ENCODE results near the gene ANKRD17. TPM values are rescaled to one million over a fixed set of nuclear protein-coding genes. Genes with fewer than 3 reads are reported as not detected.

Gene ANKRD17
- total RNA-seq, 2 donors from 2014 or later, result 44.9 to 50.5 TPM

DNA sequence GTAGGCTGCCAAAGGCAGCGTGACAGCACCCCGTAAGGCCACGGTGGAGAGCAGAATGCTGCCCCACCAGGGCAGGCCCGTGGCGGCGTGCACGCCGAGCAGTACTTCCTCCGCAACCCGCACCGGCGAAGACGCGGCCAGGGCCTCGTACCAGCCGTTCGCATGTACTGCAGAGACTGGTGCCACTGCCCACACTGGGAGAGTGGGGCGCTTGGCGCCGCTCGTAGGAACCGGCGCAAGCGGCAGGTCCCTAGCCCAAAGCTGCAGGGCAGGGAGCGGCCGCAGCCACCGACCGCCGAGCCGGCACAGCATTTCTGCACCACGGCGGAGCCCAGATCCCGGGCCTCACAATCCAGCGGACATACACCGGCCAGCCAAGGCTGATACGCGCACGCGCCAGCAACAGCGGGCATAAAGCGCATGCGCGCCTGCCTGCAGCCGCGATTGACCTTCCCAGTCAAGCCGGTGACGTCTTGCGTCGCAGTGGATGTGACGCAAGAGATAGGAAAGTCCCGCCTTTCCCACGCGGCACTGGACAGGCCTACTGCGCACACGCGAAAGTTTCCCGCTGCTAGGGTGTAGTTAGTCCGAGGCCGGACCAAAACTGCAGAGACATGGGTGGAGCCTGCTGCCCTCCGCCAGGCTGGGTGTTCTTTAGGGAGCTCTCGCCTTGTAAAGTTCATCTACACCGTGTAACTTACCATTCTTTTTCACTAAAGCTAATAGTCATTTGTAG, 189.1 kb downstream of the ANKRD17 start, which contains the start of gene COX18:
Gene COX18 (minus strand): TSS at position 379 of the 736 bp plus-strand sequence. CDS start 67 bp downstream, at position 312.
- peak; percentile 100 for DNase-seq (ENCODE audit: low spot score)
- intact Hi-C loops (cut with DNase I), result no loop called here

DNA sequence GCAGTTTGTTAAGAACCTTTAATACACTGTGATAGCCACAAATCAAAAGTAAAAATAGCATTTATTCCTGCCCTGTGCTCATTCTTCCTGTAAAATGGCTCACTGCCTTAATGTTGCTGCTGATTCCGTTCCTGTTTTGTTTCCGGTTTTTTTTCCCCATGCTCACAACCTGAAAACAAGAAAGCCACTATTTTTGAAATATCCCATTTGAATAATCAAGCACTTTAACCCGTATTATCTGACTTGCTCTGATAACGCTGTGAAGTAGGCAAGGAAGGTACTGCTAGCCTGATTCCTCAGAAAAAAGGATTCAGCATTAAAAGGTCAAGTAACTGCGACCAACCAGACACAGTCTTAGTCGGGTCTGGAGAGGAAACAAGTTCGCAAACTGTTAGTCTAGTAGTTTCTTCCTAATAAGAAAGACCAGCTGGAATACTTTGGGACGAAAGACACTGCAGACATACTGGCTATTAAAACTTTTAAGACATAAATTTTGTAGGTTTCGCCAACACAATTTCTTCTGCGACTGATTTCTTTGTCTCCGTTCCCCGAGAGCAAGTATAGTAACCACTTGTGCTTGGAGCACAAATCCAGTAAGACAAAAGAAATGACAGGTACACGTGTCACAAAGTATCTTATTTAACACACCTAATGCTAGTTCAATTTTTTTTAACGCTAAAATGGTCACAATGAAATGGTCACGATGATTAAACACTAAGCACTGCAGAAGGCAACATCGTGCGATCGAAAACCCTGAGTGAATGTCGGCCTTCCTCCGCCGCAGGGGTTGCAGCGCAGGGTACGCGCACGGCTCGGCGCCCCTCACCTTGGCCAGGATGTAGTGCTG, 189.9 kb downstream of the ANKRD17 start:
- intact Hi-C loops (cut with DNase I), result no loop called here
- DNase-seq (ENCODE audit: low spot score), result no peak

DNA sequence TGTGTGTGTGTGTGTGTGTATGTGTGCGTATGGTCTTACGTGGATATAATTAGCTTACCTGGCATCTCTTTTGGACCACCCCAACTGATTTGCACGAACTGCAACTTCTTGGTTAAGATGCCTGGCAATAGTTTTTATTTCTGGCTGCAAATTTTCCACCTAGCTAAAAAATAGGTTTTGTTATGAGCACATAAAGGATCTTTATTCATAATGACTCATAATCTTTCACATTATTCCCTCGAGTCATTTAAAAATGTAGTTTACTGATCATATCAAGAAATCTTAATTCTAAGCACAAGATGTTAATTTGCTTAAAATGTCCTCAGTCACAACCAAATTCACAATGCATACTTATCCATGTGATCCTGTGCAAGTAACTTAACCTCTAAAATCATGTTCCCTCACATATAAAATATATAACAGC, 190.6 kb downstream of the ANKRD17 start:
- intact Hi-C loops (cut with DNase I), result no loop called here
- DNase-seq (ENCODE audit: low spot score), result no peak

DNA sequence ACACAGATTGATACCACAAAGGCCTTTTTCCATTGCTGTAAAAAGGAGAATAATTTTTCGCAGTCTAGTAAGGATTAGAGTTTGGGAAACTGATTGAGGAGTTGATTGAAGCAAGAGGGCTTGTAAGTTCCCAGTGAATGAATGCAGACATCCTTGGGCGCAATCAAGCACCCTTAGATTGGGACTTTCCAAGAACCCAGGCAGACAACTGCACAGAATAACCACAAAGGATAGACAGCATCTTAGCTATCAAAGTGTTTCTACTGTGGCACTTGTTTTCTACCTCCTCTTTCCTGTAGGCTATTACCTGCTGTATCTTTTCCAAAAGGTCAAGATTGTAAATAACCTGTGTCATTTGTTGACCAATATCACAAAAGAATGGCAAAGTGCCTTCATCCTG, 191.7 kb downstream of the ANKRD17 start:
- DNase-seq (ENCODE audit: low spot score), result no peak
- intact Hi-C loops (cut with DNase I), result no loop called here

DNA sequence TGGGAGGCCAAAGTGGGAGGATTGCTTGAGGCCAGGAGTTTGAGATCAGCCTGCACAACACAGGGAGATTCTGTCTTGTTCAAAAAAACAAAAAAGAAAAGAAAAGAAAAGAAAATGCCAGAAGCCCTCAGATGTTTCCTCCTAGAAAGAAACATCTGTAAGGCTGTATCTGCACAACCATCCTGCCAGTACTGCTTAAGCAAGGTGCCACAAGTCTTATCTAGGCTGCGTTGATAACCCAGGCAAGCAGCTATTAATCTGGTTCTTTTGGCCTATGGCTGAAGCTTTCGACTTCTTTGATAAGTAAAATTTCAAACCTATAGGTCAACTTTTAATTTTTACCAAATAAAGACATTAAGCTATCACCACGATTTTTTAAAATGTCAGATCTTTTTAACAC, 192.2 kb downstream of the ANKRD17 start:
- no peak for DNase-seq (ENCODE audit: low spot score)
- intact Hi-C loops (cut with DNase I), result no loop called here

DNA sequence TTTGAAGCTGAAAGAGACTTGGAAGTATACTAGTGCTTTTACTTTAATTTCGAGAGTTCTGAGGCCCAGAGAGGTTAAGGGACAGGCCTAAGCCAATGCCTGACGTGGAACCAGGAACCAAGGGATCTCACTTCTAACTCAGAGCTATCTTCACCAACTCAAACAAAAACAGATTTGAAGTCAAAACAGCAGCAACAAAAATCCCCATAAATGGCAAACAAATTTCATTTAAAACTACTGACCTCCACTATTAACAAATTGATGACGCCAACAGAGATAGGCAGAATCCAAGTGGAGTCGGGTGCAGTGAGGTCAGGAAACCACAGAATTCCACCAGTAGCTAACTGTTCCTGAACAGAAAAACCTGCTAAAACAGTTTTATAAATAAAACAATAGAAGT, 194.1 kb downstream of the ANKRD17 start:
- intact Hi-C loops (cut with DNase I), result no loop called here
- no peak for DNase-seq (ENCODE audit: low spot score)

DNA sequence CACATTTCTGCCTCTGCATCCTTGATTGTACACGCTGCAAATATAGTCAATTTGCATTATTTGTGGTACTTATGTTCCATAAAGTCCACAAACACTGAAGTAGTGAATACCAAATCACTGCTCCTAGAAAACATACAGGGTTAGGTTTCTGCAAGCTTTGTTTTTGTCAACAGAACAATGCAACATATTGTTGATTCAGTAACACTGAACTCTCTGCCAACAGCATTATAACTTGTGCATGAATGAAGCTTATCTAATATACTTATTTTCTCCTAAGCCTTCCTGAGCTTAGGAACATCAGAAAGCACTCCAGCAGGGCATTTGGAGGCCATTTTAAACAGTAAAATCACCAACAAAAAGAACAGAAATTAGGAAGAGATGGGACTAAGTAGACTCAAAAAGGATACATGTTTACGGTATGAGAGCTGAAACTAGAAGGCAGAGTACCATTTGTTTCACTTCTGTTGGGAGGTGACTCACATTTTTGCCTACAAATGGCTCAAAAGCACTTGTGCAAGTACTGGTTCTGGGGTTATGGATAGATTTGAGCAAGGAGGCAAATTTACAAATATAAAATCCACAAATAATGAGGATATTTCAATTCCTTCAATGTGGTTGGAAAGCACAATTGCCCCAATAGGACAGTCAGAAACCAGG, 203.2 kb downstream of the ANKRD17 start:
- intact Hi-C loops (cut with DNase I), result no loop called here
- DNase-seq (ENCODE audit: low spot score), result no peak

DNA sequence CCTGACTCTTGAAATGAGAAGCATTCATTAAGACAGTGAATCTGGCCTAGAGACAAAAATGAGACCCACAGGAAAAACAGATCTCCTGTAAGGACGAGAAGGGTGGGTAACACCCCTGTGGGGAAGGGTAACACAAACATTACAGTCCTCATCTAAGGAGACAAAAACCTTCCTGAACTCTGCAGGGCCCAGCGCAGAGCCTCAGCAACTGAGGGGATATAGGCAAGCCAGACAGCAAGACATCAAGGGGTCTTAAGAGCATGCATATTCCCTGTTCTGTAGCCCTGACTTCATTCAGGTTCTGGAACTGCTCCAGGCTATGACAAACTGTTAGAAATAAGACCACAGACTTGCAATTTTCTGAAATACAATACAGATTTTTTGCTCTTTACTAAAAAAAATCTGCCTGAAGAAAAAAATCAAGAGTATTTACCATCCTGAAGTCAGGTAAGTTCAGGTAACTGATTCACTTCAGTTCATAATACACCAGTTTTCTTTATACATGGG, 204.6 kb downstream of the ANKRD17 start:
- no peak for DNase-seq (ENCODE audit: low spot score)
- intact Hi-C loops (cut with DNase I), result no loop called here

DNA sequence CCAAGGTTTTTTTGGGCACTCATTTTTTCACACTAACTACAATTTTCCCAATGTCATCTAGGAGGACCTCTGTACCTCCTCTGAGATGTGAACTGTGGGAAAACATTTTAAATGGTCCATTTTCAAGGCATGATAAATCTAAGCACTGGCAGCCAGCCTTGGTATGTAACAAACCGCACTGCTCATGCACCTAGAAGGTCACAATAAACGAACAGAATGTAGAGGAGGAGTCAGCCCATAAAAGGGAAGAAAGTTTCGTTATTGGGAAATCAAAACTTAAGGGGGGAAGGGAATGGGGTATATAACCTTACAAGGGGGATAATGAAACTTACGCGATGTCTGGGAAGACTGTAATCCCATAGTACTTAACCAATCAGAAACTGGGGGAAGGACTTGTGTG, 205.5 kb downstream of the ANKRD17 start:
- no peak for DNase-seq (ENCODE audit: low spot score)
- intact Hi-C loops (cut with DNase I), result no loop called here

DNA sequence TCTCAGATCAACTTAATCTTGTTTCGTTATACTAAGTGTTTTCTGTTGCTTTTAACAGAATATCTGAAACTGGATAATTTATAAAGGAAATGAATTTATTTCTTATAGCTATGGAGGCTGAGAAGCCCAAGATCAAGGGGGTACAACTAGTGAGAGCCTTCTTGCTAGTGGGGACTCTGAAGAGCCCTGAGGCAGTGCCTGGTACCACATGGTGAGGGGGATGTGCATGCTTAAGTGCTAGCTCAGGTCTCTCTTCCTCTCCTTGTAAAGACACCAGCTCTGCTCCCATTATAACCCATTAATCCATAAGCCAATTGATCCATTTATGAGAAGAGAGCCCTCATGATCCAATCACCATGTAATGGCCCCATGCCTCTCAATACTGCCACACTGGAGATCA, 207.0 kb downstream of the ANKRD17 start:
- intact Hi-C loops (cut with DNase I), result no loop called here

DNA sequence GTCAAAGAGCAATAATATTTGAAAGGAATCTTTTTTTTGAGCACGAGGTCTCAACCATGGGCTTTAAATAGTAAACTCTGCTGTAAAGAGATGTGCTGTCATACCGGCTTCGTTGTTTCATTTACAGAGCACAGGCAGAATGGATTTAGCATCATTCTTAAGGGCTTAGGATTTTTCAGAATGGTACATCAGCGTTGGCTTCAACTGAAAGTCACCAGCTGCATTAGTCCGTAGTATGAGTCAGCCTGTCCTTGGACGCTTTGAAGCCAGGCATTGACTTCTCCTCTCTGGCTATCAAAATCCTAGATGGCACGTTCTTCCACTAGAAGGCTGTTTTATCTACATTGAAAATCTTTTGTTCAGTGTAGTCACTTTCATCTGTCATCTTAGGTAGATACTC, 212.7 kb downstream of the ANKRD17 start:
- DNase-seq (ENCODE audit: low spot score), result no peak
- intact Hi-C loops (cut with DNase I), result no loop called here

More for the DNA sequence above, 207.0 kb downstream of the ANKRD17 start:
- no peak for DNase-seq (ENCODE audit: low spot score)

DNA sequence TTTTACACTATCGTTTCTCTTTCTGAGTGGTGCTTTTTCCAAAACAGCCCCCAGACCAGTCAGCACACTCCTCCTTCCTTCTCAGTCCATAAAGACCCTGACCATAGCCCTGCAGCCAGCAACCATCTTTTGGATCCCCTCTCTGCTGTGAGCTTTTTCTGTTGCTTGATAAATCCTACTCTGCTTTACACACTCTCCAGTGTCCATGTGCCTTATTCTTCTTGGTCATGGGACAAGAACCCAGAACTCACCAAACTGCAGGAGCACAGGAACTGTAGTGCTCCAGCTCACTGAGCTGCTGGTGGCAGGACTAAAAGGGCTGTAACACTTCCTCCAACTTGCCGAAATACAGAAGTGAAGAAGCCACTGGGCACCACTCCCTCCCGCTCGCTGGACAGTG, 221.5 kb downstream of the ANKRD17 start:
- intact Hi-C loops (cut with DNase I), result no loop called here
- no peak for DNase-seq (ENCODE audit: low spot score)

DNA sequence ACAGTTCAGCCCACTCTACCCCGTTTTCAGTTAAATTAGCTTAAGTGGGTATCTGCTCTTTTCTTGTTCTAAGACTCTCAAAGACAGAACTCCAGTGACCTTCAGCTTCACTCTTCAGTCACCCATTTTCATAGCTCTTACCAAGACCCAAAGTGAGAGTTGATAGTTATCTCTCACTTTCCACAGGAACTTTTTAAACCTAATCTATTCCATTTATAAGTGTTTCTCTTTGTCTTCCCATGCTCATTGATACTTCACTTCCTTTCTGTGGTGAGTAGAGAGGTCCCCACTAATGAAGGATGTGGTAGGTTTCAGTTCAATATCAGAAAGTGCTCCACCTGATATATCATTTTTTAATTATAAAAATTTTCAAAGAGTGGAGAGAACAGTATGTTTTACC, 222.5 kb downstream of the ANKRD17 start:
- no peak for DNase-seq (ENCODE audit: low spot score)
- intact Hi-C loops (cut with DNase I), result no loop called here

DNA sequence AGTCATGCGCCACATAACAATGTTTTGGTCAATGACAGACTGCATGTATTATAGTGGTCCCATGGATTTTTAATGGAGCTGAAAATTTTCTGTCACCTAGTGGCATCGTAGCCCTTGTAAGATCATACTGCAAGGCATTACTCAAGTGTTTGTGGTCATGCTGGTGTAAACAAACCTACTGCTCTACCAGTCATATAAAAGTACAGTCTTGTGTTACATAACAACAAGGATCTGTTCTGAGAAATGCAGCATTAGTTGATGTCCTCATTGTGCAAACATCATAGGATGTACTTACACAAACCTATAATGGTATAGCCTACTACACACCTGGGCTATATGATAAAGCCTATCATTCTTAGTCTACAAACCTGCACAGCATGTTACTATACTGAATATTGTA, 223.7 kb downstream of the ANKRD17 start:
- no peak for DNase-seq (ENCODE audit: low spot score)
- intact Hi-C loops (cut with DNase I), result no loop called here

DNA sequence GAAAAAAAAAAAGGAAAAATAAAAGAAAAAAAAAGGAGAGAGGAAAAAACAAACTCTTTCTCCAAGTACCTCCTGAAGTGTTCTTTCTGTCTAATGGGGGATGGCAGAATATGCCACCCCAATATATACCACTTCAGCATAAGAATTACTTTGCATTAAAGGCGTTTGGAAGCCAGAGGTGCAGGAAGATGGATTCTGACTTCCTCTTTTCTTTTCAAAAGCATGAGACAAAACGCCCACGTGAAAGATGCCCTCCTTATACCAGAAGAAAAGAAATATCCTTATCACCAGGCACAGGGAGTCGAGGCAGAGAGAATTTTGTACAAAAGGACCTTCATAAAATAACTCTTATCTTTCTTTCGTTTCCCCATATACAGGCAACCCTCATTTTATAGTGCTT, 230.0 kb downstream of the ANKRD17 start:
- DNase-seq (ENCODE audit: low spot score), result no peak
- intact Hi-C loops (cut with DNase I), result no loop called here

Other genes starting within 250 kb of the ANKRD17 start
- 1 to 10 TPM; 7.8 to 9.7 TPM for gene COX18, start 189.1 kb downstream of the ANKRD17 start, total RNA-seq
- 1 to 10 TPM in 1 of 2 donors, under 1 TPM in 1; 0.43 to 7.2 TPM for gene ALB, start 145.5 kb upstream of the ANKRD17 start, total RNA-seq
- not detected for gene AFP, start 177.4 kb upstream of the ANKRD17 start, total RNA-seq
- gene AFM, start 222.9 kb upstream of the ANKRD17 start, total RNA-seq, result not detected

All from posterior vena cava (tissue), 2 donors.